ENCODE data around the gene AGPAT1. TPM values are rescaled to one million over a fixed set of nuclear protein-coding genes. Genes with fewer than 3 reads are reported as not detected.

AGPAT1 gene
- total and polyA plus RNA-seq, 10 of the 15 experiments (the other 5 are each of a cell fraction or from before 2014, with no cell fraction given), result 13.9 to 39.5 (median 24.7) TPM

DNA sequence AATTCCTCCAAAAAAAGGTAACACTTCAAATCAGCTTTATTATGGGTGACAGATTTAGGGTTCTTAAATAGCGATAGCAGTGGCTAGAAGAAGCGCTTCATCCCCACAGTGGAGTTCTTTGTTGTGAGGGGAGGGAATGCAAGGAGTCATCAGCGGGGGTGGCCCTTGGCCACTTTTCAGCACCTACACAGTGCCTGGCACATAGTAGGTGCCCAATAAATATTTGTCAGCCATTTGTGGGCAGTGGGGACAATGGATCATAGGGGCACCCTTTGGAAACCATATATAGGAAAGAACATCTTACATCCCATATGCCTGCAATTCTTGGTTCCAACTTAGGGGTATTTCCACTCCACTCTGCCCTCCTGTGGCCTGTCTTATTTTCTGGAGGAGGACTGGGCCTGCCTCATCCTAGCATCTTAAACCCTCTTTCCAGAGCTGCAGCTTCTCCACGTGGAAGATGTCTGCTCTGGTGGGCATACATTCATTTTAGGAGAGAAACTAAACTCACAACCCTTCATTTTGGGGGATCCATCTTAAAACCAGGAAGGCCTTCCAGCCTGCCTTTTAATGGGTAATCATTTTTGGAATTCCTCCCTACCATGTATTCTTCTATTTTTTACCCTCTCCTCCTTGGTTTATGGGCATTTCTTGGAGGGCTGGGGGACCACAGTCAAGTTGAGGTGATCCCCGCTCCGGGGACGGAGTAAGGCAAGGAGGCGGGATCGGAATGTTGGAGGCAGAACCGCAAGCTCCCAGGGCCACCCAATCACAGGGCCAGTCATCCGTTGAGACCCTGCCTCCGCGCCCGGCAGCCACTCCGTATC is 19.2 kb upstream of the AGPAT1 start:
- peak overlapping the region; percentile 51 for H2AFZ ChIP-seq (ENCODE audit: control insufficient read depth, low read depth, low read length)
- RAD21 ChIA-PET (ENCODE audit: unreplicated experiment), result interaction anchor here (0.7 to 1.8 kb wide), 20 partner anchors 12 to 658 kb away, joined by 3 to 17 read pairs (median 4); partner anchors contain the start of genes AGPAT1, ATF6B, CLIC1 and DXO
- ATAC-seq (peak; percentile 5; the same call in 1 of the 3 replicates), DNase-seq (ENCODE audit: low read depth, low spot score) (no peak), FAIRE-seq (no peak)
- WGBS (ENCODE audit: insufficient coverage, insufficient replicate concordance, low lambda C conversion rate, missing lambda C conversion rate), result 15% methylated on average over 15 of the region's 15 CpGs
- POLR2A ChIA-PET, result interaction anchor here (0.6 to 6.6 kb wide), 22 partner anchors 10 to 1351 kb away, joined by 3 to 69 read pairs (median 4); partner anchors contain the start of genes AGPAT1, ATF6B, EGFL8 and FKBPL
- CTCF ChIA-PET, result interaction anchor here (0.6 to 4.2 kb wide), 20 partner anchors 7 to 643 kb away, joined by 3 to 35 read pairs (median 4); partner anchors contain the start of genes AGPAT1, ATF6B, EGFL8 and FKBPL
- peaks cover 26% of the 10 kb centered on the region for H3K4me1 ChIP-seq (ENCODE audit: control insufficient read depth, insufficient read depth, low read length)
- SMC1A ChIA-PET (ENCODE audit: uncharacterized antibody, unreplicated experiment), result interaction anchor here (0.6 to 1.9 kb wide), 11 partner anchors 7 to 236 kb away, joined by 3 to 17 read pairs (median 3); partner anchors contain the start of genes AGPAT1, ATF6B, FKBPL and NELFE
- no peaks in the 10 kb centered on the region for H3K9me3 ChIP-seq (replicated peaks; ENCODE audit: control insufficient read depth, insufficient read depth, low read length)
- no peaks in the 10 kb centered on the region for H4K20me1 ChIP-seq (ENCODE audit: control insufficient read depth, insufficient read depth)
- TSS peak; percentile 70 for BruUV-seq (replicated peaks)
- intact Hi-C loops (cut with micrococcal nuclease; ENCODE audit: unreplicated experiment), result loop anchor here (1.0 to 5.0 kb wide), 2 partner anchors 42 to 76 kb away; no protein-coding TSS in a partner anchor
- peak overlapping the region; percentile 86 for H3K27ac ChIP-seq (ENCODE audit: control insufficient read depth, insufficient read depth)
- in situ Hi-C loops (cut with MboI), result no loop called here
- H3K27me3 ChIP-seq (replicated peaks in 1 of 2; ENCODE audit: control insufficient read depth in 2 of 2, insufficient read depth in 2 of 2, low read length in 1 of 2), result no peaks in the 10 kb centered on the region
- H3K4me3 ChIP-seq, result peak overlapping the region; percentile 80
- peak overlapping the region; percentile 78 for H3K9ac ChIP-seq (ENCODE audit: control insufficient read depth, insufficient read depth, low read length)
- H3K4me2 ChIP-seq (ENCODE audit: control insufficient read depth, insufficient read depth), result peak overlapping the region; percentile 93
- H3K36me3 ChIP-seq (ENCODE audit: control insufficient read depth in 2 of 2, insufficient read depth in 2 of 2, low read length in 1 of 2), result no peaks in the 10 kb centered on the region; a peak in 1 of 4 replicates
- peaks cover 35% of the 10 kb centered on the region for H3K79me2 ChIP-seq (ENCODE audit: control insufficient read depth, insufficient read depth, low read length)
- TF ChIP-seq, protein P1, sequence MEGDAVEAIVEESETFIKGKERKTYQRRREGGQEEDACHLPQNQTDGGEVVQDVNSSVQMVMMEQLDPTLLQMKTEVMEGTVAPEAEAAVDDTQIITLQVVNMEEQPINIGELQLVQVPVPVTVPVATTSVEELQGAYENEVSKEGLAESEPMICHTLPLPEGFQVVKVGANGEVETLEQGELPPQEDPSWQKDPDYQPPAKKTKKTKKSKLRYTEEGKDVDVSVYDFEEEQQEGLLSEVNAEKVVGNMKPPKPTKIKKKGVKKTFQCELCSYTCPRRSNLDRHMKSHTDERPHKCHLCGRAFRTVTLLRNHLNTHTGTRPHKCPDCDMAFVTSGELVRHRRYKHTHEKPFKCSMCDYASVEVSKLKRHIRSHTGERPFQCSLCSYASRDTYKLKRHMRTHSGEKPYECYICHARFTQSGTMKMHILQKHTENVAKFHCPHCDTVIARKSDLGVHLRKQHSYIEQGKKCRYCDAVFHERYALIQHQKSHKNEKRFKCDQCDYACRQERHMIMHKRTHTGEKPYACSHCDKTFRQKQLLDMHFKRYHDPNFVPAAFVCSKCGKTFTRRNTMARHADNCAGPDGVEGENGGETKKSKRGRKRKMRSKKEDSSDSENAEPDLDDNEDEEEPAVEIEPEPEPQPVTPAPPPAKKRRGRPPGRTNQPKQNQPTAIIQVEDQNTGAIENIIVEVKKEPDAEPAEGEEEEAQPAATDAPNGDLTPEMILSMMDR (IDR thresholded peaks at IDR 0.05 in 2 of 3, conservative IDR thresholded peaks at IDR 0.05 in 1 of 3; ENCODE audit: control insufficient read depth in 2 of 3, extremely low read depth in 1 of 3, insufficient read depth in 1 of 3, low read depth in 3 of 3, low read length in 3 of 3), result peak; percentile 52 to 64 (median 56); a peak in 5 of 6 replicates
- TF ChIP-seq, protein P2, sequence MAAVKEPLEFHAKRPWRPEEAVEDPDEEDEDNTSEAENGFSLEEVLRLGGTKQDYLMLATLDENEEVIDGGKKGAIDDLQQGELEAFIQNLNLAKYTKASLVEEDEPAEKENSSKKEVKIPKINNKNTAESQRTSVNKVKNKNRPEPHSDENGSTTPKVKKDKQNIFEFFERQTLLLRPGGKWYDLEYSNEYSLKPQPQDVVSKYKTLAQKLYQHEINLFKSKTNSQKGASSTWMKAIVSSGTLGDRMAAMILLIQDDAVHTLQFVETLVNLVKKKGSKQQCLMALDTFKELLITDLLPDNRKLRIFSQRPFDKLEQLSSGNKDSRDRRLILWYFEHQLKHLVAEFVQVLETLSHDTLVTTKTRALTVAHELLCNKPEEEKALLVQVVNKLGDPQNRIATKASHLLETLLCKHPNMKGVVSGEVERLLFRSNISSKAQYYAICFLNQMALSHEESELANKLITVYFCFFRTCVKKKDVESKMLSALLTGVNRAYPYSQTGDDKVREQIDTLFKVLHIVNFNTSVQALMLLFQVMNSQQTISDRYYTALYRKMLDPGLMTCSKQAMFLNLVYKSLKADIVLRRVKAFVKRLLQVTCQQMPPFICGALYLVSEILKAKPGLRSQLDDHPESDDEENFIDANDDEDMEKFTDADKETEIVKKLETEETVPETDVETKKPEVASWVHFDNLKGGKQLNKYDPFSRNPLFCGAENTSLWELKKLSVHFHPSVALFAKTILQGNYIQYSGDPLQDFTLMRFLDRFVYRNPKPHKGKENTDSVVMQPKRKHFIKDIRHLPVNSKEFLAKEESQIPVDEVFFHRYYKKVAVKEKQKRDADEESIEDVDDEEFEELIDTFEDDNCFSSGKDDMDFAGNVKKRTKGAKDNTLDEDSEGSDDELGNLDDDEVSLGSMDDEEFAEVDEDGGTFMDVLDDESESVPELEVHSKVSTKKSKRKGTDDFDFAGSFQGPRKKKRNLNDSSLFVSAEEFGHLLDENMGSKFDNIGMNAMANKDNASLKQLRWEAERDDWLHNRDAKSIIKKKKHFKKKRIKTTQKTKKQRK (IDR thresholded peaks at IDR 0.05; ENCODE audit: low read depth, low read length), result no peak
- TF ChIP-seq RAD21 (IDR thresholded peaks at IDR 0.05; ENCODE audit: insufficient read depth, low read depth, low read length) (peak; percentile 43; the same call in 1 of the 2 replicates), EED (IDR thresholded peaks at IDR 0.05; ENCODE audit: low read depth) (peak; percentile 64), HDAC6 (IDR thresholded peaks at IDR 0.05; ENCODE audit: unreplicated experiment) (no peak), GABPA (IDR thresholded peaks at IDR 0.05; ENCODE audit: low read depth) (no peak)
- TF ChIP-seq, protein P3, sequence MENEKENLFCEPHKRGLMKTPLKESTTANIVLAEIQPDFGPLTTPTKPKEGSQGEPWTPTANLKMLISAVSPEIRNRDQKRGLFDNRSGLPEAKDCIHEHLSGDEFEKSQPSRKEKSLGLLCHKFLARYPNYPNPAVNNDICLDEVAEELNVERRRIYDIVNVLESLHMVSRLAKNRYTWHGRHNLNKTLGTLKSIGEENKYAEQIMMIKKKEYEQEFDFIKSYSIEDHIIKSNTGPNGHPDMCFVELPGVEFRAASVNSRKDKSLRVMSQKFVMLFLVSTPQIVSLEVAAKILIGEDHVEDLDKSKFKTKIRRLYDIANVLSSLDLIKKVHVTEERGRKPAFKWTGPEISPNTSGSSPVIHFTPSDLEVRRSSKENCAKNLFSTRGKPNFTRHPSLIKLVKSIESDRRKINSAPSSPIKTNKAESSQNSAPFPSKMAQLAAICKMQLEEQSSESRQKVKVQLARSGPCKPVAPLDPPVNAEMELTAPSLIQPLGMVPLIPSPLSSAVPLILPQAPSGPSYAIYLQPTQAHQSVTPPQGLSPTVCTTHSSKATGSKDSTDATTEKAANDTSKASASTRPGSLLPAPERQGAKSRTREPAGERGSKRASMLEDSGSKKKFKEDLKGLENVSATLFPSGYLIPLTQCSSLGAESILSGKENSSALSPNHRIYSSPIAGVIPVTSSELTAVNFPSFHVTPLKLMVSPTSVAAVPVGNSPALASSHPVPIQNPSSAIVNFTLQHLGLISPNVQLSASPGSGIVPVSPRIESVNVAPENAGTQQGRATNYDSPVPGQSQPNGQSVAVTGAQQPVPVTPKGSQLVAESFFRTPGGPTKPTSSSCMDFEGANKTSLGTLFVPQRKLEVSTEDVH (IDR thresholded peaks at IDR 0.05; ENCODE audit: low read depth, partially characterized antibody), result no peak
- TF ChIP-seq, protein P4, sequence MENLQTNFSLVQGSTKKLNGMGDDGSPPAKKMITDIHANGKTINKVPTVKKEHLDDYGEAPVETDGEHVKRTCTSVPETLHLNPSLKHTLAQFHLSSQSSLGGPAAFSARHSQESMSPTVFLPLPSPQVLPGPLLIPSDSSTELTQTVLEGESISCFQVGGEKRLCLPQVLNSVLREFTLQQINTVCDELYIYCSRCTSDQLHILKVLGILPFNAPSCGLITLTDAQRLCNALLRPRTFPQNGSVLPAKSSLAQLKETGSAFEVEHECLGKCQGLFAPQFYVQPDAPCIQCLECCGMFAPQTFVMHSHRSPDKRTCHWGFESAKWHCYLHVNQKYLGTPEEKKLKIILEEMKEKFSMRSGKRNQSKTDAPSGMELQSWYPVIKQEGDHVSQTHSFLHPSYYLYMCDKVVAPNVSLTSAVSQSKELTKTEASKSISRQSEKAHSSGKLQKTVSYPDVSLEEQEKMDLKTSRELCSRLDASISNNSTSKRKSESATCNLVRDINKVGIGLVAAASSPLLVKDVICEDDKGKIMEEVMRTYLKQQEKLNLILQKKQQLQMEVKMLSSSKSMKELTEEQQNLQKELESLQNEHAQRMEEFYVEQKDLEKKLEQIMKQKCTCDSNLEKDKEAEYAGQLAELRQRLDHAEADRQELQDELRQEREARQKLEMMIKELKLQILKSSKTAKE (IDR thresholded peaks at IDR 0.05; ENCODE audit: low read depth, poor library complexity, severe bottlenecking), result peak; percentile 74

Data from GM12878 (cell line).